HG03439 (cell line): ENCODE measurements around the gene NIN.
A peak's percentile ranks its signal among the peaks of the same experiment; 100 is the strongest.
"Not testable (repeated sequence)": the region's sequence is repeated elsewhere in the genome, so short reads cannot be mapped to it uniquely, and the experiment has no call there.

Source experiments
- ATAC-seq: cut with Tn5 transposase; IDR thresholded peaks from one replicate; pipeline ENCODE4 v1.9.1; 2021; ENCODE audit warnings: mild to moderate bottlenecking, moderate library complexity; ENCODE audit not compliant: unreplicated experiment

Gene NIN

GRCh38 chr14:50726372-50727107 lies 104.4 kb downstream of the NIN start:
- no peak for ATAC-seq

- no peak for ATAC-seq
Measured at GRCh38 chr14:50725761-50726160, 105.2 kb downstream of the NIN start.

- ATAC-seq, result no peak
Measured at GRCh38 chr14:50719911-50720759, 110.8 kb downstream of the NIN start.

GRCh38 chr14:50718949-50719348 lies 112.0 kb downstream of the NIN start:
- no peak for ATAC-seq

- ATAC-seq, result no peak
Measured at GRCh38 chr14:50717811-50718210, 113.2 kb downstream of the NIN start.

GRCh38 chr14:50714450-50715073 lies 116.4 kb downstream of the NIN start:
- ATAC-seq, result peak; percentile 62

- no peak for ATAC-seq
Measured at GRCh38 chr14:50711043-50711442, 119.9 kb downstream of the NIN start.

- no peak for ATAC-seq
Measured at GRCh38 chr14:50705026-50705593, 125.9 kb downstream of the NIN start.

GRCh38 chr14:50704454-50705010 lies 126.4 kb downstream of the NIN start:
- ATAC-seq, result no peak

GRCh38 chr14:50697659-50698290 lies 133.2 kb downstream of the NIN start:
- no peak for ATAC-seq

- ATAC-seq, result not testable (repeated sequence)
Measured at GRCh38 chr14:50694260-50694659, 136.7 kb downstream of the NIN start.

- ATAC-seq, result no peak
Measured at GRCh38 chr14:50688875-50689274, 142.1 kb downstream of the NIN start.

GRCh38 chr14:50679674-50680073 lies 151.3 kb downstream of the NIN start:
- ATAC-seq, result no peak

- ATAC-seq, result no peak
Measured at GRCh38 chr14:50678163-50678562, 152.8 kb downstream of the NIN start.

- ATAC-seq, result no peak
Measured at GRCh38 chr14:50677527-50678063, 153.4 kb downstream of the NIN start.

- no peak for ATAC-seq
Measured at GRCh38 chr14:50676814-50677516, 154.0 kb downstream of the NIN start.

GRCh38 chr14:50675597-50675996 lies 155.4 kb downstream of the NIN start:
- ATAC-seq, result no peak

- no peak for ATAC-seq
Measured at GRCh38 chr14:50670866-50671256, 160.1 kb downstream of the NIN start.

- no peak for ATAC-seq
Measured at GRCh38 chr14:50670196-50670865, 160.6 kb downstream of the NIN start.
